ENCODE measurements around the gene CARMIL1.

Gene CARMIL1

DNA sequence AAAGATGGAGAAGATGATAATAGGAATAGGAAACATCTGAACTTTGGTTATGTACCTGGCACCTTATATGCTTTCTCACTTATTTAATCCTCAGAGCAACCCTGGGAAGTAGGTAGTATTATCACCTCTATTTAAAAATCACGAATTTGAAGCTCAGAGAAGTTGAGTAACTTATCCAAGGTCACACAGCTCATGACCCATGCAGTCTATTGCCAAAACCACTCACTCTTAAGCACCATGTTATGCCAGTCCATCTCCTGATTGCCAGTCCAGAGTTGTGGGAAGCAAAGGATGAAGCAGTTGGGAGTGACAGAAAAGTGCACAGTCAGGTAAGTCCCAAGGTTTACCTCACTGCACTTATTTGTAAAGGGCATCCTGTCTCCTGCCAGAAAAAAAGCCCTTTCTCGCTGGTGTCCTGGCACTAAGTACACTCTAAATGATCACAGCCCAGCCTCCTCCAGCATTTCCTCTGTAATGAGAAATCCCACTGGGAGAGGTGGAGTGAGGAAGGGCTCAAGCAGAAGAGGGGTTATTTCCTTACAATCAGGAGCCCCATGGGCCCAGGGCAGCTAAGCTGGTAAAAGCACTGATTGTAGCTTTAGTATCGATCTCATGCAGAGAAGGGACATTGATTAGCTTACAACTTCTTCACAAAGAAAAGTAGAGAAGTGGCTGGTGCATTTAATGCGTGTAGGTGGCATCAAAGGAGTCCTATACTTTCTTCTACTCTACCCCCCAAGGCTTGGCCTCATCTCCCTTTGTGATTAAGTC is 351.5 kb downstream of the CARMIL1 start:
- no peak for DNase-seq

DNA sequence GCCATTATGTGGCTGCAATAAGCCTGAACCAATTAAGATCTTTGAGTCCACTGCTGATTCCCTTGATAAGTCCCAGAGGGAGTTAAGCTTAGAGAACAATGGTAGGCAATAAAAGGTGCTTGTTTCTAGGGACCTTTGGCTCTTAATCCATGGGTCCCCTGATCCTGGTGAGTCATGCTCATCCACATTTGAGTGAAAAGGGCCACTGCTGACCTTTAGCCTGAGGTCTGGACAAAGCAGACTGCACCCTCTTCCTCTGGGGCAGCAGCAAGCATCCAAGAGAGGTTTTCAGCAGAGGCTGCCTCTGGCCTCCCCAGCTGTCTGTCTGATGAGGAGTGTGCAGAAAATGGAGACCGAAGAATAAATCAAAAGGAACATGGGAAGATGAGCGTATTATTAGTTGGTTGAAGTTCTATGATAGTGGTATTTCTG is 356.7 kb downstream of the CARMIL1 start:
- no peak for DNase-seq

DNA sequence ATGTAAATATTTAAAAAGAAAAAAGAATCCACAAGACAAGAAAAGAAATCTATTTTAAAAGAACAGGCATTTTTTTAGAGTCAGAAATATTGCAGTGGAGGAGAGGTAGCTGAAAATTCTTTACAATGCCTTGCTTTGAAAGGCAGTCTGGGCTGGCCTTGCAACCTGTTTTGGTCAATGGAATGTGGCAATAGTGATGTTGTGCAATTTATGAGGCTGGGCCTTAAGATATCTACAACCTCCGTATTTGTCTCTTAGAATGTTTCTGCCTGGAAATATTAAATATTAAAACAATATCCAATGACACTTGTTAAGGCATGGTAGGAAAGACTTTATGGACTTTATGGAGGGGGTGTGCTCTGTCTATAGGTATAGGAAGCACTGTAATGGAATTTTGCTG is 358.0 kb downstream of the CARMIL1 start:
- DNase-seq = no peak

DNA sequence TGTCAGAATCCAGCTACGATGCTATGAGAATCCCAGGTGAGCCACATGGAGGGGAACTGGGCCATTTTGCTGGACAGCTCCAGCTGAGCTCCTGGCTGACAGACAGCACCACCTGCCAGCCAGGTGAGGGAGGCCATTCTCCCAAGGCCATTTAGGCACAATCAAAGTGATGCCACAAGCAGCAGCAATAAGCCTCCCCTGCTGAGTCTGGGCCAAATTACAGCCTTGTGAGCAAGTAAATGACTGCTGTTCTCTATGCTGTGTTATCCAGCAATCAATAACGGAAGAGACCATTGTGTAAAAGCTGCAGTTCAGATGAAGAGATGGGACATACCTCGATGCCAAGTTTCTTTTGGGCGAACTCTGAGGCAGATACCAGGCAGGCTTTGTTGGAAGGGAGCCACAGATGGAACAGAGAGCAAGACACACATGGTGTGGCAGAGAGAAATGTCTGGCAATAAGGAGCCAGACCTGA is 358.8 kb downstream of the CARMIL1 start:
- no peak for DNase-seq

DNA sequence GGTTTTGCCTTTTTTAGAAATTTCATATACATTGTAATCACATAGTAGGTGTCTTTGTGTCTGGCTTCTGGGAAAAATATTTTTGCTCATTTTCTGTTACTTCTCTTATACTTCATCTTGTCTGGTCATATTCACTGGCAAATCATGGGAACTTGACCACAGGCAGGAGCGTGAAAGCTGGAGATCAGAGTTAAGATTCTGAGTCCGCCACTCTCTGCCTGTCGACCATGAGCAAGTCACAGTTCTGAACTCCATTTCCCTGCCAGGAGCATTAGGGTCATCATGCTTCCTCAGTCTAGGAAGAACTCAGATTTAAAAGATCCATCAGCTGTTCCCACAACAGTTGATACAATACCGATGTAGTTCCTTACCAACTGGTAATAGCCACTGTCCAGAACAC is 360.5 kb downstream of the CARMIL1 start:
- no peak for DNase-seq

DNA sequence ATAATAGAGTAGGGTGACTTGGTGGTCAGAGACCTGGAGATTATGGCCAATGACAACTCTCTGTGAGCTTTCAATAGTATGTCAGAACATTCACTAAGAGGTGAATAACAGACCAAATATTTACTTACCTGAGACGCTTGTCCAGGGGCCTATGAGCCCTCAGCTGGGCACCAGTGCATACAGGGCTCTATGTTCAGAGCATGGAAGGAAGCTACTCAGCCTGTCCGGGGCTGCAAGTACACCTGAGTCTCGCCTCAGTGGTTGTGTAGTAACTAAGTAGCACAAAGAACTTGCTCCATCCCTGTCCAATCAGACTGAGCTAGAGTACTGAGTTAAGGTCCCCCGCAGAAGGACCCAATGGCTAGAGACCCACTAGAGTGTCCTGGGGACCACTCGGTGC is 361.3 kb downstream of the CARMIL1 start:
- no peak for DNase-seq

DNA sequence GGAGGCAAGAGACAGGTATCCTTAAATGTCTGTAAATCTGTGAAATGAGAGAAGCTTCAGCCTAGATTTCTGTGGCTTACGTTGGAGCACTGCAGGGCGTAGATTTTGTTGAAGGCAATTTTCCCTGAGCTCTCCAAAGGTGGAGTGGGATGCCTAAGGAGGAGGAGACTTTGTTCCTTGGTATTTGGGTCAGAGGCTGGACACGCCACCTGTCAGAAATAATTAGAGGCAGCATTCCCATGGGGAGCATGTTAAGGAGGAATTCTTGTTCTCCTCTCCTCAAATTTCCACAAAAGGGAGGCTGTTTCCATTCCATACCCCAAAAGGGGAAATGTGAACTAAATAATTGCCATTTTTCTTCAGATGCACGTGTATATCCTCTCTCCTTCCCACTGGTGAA is 361.7 kb downstream of the CARMIL1 start:
- DNase-seq = no peak

DNA sequence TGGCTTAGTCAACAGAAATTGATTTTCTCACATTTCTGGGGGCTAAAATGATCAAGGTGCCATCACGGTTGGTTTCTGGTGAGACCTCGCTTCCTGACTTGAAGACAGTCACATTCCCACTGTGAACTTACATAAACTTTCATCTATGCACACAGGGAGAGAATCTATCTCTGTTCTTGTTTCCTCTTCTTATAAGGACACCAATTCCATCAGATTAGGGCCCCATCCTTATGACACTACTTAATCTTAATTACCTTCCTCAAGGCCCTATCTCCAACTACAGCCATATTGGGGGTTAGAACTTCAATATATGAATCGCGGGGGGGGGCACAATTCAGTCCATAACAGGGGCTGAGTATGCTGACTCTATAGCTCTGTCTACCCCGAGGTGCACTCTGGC is 362.2 kb downstream of the CARMIL1 start:
- DNase-seq = no peak

DNA sequence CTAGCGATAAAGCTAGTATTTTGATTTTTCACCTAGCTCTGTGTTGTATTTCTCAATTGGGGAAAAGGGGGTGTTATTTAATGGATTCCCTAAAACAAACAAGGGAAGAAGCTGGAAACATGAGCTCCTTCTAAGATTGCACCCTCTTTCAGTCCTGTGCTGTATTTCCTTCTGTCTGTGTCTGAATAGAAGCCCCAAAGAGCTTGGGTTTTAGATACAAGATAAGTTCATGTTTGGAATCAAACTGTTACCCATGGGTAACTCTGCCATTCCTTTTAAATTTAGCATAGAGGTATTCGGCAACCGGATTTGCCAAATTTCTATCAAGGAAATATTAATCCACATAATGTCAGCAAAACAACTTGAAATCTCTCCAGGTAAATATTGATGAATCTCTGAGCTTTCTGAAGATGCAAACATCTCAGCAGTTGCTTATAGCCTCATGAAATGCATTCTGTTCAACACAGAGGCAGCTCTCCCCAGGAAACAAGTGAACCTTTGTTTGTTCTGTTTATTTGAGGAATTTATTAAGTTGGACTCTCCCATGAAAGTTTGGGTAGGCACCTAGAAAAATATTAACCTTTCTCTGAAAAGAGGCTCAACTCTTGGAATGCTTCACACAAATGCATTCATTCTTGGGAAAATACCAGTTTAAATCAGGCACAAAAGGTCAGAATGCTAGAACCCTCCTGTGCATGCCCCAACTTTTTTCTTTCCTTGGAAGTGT is 362.9 kb downstream of the CARMIL1 start:
- no peak for DNase-seq

DNA sequence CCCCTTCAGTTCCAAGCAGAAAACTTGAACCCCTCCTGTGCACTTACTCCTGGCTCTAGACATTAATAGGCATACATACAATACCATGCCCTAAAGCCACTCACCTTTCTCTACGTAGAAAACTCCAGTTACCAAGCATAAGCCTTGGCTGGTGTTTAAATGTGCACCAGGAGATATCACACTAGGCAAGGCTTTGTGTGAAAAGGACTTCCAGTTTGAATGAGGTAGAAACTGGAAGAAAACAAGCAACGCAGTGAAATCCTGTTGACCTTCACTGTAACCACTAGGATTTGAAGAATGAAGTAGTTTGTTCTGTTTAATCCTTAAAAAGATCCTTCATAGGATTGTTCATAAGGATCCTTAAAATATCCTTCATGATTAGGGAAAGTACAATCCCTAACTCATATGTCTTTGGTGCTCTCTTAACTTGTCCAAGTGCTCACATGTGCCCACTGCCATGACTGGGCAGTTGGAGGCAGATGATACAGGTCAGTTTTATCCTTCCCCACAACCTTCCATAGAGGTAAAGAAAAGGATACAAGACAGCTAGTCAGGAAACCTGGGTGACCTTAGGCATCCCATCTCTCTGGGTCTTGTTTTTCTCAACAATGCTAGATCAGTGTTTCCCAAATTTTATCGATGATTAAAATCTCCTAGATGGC is 363.6 kb downstream of the CARMIL1 start:
- no peak for DNase-seq

DNA sequence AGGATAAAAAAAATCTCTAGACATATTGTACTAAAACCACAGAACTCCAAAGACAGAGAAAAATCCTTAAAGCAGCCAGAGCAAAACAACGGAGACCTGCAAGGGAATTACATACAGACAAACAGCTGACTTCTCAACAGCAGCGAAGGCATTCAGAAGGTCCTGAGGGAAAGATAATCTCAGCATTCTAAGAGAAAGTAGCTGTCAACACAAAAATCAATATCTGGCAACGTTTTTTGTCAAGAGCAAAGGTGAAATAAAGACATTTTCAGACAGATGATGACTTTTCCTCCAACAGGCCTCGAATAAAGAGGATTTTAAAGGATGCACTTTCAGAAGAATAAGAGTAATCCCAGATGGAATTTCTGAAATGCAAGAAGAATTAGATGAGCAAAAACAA is 366.7 kb downstream of the CARMIL1 start:
- DNase-seq = no peak

DNA sequence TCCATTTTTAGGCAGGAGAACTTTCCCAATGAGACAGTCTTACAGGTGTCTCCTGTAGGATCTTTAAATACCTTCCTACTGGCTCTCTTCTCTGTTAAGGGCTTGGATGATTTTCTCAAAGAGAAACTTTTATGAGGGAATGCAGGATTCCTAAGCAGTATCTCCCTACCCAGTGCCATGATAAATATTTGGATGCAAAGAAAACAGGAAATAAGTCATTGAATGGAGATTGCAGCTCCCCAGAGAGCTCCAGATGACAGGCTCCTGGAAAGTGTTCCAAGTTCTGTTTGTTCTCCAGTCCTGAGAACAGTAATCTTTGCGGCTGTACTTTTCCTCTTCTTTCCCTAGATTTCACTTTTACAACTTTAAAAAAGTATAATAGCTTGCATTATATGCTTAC is 370.4 kb downstream of the CARMIL1 start:
- no peak for DNase-seq

DNA sequence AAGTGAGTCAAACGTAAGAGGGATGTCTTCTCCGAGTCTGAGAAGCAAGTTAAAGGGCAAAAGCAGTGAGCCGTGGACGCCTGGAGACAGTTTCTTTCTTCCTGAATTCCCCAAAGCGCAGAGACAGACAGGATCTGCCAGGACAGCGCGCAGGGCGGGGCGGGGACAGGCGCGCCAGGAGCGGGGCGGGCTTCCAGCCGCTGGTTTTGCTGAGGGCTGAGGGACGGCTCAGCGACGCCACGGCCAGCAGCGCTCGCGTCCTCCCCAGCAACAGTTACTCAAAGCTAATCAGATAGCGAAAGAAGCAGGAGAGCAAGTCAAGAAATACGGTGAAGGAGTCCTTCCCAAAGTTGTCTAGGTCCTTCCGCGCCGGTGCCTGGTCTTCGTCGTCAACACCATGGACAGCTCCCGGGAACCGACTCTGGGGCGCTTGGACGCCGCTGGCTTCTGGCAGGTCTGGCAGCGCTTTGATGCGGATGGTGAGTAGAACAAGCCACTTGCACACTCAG is 372.9 kb downstream of the CARMIL1 start, which contains the start of gene SCGN:
TSS of gene SCGN (plus strand) at position 209 of the 509 bp plus-strand sequence. CDS start at position 398, 189 bp downstream.
- DNase-seq = peak; percentile 71

DNA sequence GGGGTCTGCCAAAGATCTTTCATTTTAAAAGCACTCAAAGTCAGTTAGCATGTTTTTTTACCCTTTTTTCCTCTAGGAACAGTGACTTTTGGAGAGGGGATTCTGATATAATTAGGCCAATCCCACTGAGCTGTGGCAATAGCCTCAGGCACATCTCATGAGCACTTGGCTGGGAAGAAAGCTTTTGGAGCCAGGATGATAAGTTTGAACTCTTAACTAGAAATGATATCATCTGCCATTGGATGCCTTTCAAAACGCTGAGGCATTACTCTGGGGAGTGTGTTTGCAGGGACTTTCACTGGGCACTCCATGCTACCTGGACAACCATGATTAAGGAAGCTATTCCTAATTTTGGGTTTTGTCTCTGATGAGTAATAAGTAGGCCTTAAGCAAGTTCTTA is 376.5 kb downstream of the CARMIL1 start:
- no peak for DNase-seq

DNA sequence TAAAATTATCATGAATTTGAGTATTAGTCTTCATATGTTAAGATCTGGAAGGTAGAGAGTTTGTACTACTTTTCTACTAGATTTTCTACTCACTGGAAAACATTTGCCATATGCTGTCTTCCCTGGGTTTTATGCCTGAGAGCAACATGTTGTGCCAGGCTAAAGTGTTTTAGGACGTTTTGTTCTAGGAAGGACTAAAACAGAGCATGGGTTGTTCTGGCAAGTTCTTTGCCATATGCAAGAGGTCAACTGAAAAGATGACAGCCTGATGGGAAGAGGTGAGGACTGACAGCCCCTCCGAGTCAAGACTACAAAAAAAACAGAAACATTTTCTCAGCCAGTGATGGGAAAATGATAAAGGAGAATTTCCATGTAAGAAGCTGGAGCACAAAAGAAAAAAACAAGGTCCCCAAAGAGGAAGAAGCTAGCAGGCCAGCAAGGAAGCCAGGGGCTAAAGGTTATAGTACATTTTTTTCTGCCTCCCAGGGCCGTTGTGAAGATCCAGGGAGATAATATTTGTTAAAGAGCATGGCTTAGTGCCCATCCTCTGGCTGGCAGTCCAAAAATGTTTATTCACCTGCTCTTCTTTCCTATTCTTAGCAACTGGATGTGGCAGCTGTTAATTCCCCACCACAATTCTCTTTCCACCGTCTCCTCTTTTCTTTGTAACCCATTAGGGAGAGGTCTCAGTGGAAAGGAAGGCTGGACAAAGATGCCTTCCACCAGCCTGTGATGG is 380.6 kb downstream of the CARMIL1 start:
- DNase-seq = no peak

DNA sequence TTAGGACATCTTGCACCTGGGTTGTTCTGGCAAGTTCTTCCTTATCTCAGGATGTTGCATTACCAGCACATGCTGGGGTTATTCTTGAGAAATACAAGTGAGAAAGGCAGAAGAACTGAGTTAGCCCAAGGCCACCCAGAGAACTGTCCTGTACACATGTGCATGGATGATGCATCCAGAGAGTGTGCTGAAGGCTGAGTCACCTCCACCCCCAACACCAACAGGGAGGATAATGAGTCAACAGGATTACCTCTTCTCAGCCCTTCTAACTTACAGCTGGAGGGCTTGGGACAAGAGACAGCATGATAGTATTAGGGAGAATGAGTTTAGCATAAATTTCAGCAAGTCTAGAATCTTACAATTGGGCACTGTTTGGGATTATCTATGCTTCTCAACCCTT is 381.3 kb downstream of the CARMIL1 start:
- peak; percentile 54 for DNase-seq

DNA sequence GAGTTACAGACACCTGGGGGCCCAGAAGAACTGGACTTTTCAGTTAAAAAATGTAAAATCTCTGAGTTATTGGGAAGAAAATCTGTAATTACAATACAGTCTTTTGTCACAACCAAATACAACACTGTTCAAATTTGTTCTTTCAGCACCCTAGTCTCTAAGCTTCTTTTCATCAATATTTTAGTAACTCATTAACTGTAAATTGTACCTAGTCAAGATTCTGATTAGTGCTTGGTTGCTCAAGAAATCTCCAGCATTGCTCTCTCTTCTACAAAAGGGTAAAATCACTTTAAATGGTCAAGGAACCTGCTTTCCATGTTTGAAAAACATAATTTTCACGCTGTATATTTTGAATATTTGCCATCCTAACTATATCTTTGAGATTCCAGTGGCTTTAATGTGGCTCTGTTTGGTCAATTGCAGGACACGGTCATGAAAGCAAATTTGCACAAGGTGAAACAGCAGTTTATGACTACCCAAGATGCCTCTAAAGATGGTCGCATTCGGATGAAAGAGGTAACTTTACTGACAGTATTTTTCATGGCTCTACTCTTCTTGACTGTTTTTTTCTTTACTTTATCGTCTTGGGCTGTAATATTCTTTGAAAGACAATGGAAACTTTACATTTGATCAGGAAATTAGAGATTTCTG is 382.1 kb downstream of the CARMIL1 start:
- DNase-seq = no peak

DNA sequence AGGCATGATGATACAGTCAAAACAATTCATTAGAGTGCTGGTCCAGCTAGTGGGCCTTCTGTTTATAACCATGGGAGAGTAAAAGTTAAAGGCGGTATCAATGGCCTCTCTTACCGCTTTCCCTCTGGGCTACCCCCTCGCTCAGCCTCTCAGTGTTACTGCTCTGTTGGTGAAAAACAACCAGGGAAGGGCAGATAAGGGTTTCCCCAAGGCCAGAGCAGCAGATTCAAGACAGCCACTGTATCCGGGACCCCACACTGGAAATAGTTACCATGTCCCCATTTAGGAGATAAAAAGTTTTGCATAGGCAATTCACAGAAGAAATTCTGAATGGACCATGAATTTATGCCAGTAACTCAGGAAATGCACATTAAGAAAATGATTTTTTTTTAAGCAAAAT is 386.3 kb downstream of the CARMIL1 start:
- DNase-seq = no peak

DNA sequence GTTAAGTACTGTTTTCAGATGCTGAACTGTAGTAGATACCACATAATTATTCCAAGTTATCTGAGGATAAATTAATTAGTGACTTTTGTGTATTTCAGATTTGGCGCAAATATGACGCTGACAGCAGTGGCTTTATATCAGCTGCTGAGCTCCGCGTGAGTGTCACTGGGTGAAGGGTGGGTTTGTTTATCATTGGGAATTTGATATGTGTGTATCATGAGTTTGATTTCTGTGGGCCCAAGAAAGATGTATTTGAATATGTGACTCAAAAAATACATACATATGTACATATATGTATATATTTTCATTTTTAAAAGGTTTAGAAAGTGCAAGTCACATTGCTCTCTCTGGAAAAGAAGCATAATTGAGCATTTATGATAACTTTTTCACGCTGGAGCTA is 390.2 kb downstream of the CARMIL1 start:
- DNase-seq = no peak

Measured in activated CD4-positive, alpha-beta T cell treated with anti-CD3 and anti-CD28 coated beads for 48 hours (primary cell).